Testis (tissue), 2 donors: ENCODE measurements around the gene NDUFA8.

ENCODE experiments used
- CTCF ChIP-seq, 3 experiments: fragments of 450-650 bp in 2 of 3; fragments of 200-600 bp in 1 of 3; sonication (generic) in 1 of 3; IDR thresholded peaks; one replicate each; pipeline ENCODE4 v1.5.1; 2016 to 2019; ENCODE audit warnings: antibody characterized with exemption in 3 of 3, mild to moderate bottlenecking in 2 of 3, moderate library complexity in 1 of 3
- POLR2A ChIP-seq: fragments of 450-650 bp; IDR thresholded peaks from one replicate; pipeline ENCODE4 v1.6.1; 2017; ENCODE audit warnings: antibody characterized with exemption, mild to moderate bottlenecking, moderate library complexity

GRCh38 chr9:122204055-122204454, 44.5 kb upstream of the NDUFA8 start:
- no peak for TF ChIP-seq CTCF (IDR thresholded peaks at IDR 0.05)
- no peak for TF ChIP-seq POLR2A
